AG08395 (cell line): ENCODE data around the gene ABCC1.
A peak's percentile ranks its signal among the peaks of the same experiment; 100 is the strongest.
"Not testable (repeated sequence)": the region's sequence is repeated elsewhere in the genome, so short reads cannot be mapped to it uniquely, and the experiment has no call there.

Experiments used
- DNase-seq: peaks from one replicate; pipeline ENCODE4 v3.0.0; 2012; ENCODE audit warnings: mixed read lengths, low spot score

Gene ABCC1

DNA sequence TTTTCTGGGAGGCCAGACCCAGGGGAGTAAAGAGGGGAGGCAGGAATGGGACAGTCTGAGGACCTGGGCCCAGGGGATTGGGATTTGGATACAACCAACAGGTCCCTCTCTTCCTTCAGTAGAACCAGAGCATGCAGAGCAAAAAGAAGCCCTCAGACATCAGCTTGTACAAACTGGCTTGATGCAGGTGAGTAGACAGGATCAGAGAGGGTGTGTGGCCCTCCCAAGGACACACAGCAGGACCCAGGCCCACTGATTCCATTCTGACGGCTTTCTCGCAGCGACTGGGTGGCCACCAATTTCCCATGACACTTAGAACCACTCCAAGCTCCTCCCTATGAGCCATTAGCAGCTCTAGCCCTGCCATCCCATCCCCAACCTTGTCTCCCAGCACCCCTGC lies 210.2 kb downstream of the ABCC1 start:
- no peak for DNase-seq

DNA sequence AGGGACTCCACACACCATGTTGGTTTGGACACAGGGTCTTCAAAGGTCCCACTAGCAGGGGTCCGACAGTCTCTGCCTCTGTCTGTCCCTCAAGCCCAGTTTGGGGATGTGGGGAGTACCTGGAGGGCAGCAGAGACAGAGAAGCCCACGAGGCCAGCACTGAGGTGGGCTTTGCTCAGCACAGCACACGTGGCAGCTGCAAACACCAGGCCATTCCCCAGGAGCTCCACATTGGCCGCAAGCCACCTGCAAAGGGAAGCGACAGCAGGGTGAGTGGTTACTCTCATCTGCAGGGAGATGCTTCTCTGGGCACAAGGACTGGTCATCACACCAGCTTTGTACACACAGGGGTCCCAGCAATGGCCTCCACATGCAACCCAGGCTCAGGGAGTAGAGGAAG lies 211.9 kb downstream of the ABCC1 start:
- DNase-seq: no peak

DNA sequence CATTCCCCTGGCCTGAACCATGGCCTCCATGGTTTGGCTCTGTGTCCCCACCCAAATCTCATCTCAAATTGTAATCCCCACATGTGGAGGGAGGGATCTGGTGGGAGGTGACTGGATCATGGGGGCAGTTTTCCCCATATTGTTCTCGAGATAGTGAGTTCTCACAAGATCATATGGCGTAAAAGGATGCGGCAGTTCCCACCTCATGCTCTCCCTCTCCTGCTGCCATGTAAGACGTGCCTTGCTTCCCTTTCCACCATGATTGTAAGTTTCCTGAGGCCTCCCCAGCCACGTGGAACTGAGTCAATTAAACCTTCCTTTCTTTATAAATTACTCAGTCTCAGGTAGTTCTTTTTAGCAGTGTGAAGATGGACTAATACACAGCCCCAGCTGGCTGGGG lies 212.4 kb downstream of the ABCC1 start:
- not testable (repeated sequence) for DNase-seq

DNA sequence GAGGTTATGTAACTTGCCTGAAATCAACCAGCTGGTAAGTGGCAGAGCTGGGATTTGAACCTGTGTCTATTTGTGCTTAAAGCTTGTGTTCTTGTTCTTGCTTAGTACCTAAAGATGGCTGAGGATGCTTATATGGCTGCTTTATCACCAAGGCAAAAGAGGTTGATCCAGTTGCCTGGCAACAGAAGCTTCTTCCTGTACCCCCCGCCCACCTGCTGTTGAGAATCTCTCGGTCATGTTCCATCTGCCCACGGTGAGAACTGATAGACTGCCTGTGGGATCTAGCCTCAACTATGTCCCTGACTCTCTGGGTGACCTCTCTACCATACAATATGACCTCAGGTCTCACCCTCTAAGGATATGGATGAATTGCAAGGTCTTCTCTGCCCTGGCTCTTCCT lies 213.2 kb downstream of the ABCC1 start:
- DNase-seq: no peak

DNA sequence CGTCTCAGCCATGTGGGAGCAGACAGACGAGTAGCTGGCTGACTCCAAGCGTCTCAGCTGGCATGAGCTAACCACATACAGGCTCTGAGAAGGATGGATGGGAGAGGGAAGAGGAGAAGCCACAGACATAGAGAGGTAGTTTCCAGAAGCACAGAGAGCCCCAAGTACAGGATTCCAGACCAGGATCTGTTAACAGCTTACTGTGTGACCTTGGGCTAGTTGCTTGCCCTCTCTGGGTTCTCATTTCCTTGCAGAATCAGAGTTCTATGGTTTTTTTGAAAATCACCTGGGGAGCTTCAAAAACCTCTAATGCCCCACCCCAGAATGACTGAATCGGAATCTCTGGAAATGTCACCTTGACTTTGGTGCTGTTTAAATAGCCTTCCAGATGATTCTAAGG lies 213.7 kb downstream of the ABCC1 start:
- DNase-seq: no peak

GRCh38 chr16:16163571-16163970 lies 214.2 kb downstream of the ABCC1 start:
- DNase-seq: no peak

DNA sequence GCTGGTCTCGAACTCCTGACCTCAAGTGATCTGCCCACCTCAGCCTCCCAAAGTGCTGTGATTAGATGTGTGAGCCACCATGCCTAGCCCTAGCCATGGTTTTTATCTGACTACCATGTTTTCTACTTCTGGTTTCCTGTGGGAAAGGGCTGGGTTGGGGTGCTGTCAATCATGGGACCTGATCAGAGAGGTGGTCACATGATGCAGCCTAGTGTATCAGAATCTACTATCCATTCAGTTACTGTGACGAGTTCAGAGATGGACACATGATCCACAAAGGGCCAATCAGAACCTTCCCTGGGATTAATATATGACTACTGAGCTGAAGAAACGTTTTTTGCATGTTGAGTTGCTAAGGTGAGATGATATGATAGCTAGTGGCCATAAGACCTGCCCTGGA lies 214.8 kb downstream of the ABCC1 start:
- no peak for DNase-seq

GRCh38 chr16:16166085-16166484 lies 216.7 kb downstream of the ABCC1 start:
- DNase-seq: no peak

DNA sequence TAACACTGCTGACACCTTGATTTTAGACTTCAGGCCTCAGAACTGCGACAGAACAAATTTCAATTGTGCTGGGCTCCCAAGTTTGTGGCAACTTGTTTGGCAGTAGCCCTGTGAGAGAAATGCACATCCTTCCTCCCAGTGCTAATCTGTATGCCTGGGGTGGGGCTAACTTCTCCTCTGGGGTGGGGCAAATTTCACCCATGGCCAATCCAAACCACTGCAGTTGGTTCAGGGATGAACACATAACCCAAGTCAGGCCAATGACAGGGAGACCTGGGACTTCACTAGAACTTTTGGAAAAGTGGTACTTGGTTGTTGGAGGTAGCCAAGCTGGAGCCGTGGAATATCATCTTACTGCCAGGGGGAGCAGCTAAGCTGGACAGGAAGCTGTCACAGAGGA lies 217.5 kb downstream of the ABCC1 start:
- peak; percentile 14 for DNase-seq

DNA sequence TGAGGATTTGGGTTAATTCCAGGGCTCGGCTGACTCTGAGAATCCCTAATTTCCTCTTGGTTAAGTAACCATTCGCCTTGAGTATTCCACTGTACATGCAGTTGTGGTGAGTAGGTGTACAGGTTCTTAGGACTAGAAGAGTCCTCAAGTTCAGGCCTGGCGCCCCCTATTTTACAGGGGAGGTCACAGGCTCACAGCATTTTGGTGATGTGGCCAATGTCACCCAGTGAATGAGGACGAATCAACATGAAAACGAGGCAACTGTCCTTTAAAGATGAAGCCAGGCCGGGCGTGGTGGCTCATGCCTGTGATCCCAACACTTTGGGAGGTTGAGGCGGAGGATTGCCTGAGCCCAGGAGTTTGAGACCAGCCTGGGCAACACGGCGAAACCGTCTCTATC lies 218.5 kb downstream of the ABCC1 start:
- DNase-seq: no peak

DNA sequence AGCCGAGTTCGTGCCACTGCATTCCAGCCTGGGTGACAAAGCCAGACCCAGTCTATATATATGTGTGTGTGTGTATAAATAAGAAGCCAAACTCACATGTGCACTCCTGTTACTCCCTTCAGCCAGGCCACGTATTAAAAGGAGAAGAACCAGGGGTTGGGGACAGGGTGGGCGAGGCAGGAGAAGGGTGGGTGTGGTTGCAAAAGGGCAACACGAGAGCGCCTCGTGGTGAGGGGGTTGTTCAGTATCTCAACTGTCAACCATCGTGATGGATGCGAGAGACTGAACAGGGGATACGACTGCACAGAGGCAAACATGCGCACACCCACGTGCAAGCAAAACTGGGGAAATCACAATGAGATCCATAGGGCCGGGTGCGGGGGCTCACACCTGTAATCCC lies 219.0 kb downstream of the ABCC1 start:
- no peak for DNase-seq

DNA sequence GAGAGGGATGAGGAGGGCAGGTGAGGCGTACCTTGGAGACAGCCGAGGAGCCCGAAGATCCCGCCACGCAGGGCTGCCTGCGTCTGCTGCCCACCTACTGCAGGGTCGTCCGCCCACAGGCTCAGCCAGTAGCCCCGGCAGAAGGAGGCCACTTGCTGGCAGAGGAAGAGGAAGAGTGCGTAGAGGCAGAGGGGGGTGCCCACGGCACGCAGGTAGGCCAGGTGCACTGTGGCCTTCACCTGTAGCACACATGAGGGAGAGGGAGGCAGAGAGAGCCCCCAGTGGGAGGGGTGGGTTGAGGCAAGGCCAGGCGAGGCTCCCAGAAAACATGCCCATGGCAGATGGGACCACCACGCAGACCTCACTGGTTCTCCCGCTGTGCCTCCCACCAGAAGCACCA lies 220.2 kb downstream of the ABCC1 start:
- no peak for DNase-seq

DNA sequence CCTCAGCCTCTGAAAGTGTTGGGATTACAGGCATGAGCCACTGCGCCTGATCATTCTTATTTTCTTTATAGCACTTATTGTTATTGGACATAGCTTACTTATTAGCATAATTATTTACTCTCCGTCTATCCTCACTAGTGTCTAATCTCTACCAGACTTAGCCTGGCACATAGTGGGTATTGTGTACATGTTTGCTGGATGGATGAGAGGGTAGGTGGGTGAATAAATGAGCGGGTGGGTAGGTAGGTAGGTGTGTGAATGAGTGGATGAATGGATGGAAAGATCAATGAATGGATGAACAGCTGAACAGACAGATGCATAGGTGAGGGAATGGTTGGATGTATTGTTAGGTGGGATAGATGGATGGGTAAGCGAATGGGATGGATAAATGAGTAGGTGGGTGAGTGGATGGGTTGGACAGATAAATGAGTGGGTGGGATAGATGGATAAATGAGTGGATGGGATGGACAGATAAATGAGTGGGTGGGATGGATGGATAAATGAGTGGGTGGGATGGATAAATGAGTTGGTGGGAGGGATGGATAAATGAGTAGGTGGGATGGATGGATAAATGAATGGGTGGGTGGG lies 222.0 kb downstream of the ABCC1 start:
- no peak for DNase-seq

GRCh38 chr16:16172991-16173390 lies 223.6 kb downstream of the ABCC1 start:
- no peak for DNase-seq

- no peak for DNase-seq
Observed at GRCh38 chr16:16175296-16175695, 225.9 kb downstream of the ABCC1 start.

DNA sequence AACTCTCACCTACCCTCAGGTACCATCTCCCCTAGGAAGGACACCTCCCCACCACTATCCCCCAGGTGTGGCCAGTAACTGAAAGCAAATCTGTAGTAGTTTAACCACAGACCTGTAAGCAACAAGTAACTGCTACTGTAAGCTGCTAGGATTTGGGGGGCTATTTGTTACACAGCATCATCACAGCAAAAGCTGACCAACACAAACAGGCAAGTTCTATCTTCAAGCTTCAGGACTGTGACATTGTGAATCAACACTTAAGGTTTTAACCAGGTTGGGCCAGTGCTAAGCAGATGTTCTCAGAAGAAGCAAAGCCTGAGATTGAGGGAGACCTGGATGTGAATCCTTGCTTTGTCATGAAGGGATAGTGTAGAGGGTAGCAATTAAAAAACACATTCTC lies 226.9 kb downstream of the ABCC1 start:
- DNase-seq: no peak

GRCh38 chr16:16178455-16179162 lies 229.2 kb downstream of the ABCC1 start:
- no peak for DNase-seq

DNA sequence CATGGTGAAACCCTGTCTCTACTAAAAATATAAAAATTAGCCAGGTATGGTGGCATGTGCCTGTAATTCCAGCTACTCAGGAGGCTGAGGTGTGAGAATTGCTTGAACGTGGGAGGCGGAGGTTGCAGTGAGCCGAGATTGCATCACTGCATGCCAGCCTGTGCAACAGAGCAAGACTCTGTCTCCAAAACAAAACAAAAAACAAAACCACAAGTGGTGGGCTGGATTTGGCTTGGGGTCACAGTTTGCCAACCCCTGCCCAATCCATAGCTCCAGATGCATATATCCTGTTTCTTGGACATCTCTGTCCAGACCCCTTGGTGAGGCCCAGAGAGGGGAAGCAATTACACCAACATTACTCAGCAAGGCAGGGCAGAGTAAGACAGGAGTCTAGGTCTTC lies 232.3 kb downstream of the ABCC1 start:
- not testable (repeated sequence) for DNase-seq

- no peak for DNase-seq
Observed at GRCh38 chr16:16182918-16183317, 233.5 kb downstream of the ABCC1 start.

DNA sequence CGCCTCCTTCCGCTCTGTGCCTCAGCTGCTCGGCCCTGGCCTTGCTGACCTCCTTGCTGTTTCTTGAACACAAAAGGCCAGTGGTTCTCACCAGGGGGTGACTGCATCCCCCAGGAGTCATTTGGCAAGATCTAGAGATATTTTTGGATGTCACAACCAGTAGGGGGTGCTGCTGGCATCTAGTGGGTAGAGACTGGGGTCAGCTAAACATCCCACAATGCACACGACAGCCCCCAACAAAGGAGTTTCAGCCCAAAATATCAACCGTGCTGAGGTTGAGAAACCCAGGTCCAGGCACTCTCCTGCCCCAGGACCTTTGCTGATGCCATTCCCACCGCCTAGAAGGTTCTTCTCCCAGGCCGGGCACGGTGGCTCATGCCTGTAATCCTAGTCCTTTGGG lies 234.1 kb downstream of the ABCC1 start:
- DNase-seq: no peak

- no peak for DNase-seq
Observed at GRCh38 chr16:16184594-16184993, 235.2 kb downstream of the ABCC1 start.

GRCh38 chr16:16185095-16185494 lies 235.7 kb downstream of the ABCC1 start:
- DNase-seq: no peak

- no peak for DNase-seq
Observed at GRCh38 chr16:16186820-16187219, 237.4 kb downstream of the ABCC1 start.

GRCh38 chr16:16188827-16189226 lies 239.4 kb downstream of the ABCC1 start:
- DNase-seq: no peak
